Measurements from ENCODE around the gene NKAIN2. TPM values are rescaled to one million over a fixed set of nuclear protein-coding genes. Genes with fewer than 3 reads are reported as not detected.

Gene NKAIN2
- total and polyA plus RNA-seq, 5 donors from 2014 or later = not detected

DNA sequence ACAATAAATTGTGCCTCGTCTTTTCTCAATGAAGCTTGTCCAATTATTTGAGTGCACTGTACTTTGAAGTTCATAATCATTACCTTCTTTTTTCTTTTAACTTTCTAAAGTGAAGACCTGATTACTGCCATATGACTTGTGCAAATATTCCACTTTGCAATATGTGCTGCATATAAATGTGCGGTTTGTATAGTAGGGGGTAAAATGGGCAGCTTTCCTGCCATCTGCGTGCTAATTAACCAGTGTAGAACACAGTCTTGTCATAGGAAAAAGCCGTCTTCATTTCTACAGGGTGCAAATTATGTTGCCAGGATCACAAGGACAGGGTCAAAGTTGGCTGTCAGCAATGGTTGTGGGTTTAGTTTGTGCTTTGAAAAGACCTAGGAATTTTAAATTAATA is 397.0 kb downstream of the NKAIN2 start:
- Mint-ChIP-seq H3K36me3 (no peaks in the 10 kb centered on the region), H3K27me3 (no peaks in the 10 kb centered on the region), H3K27ac (no peak overlapping the region), H3K4me3 (no peak overlapping the region), H3K4me1 (no peaks in the 10 kb centered on the region), H3K9me3 (peaks cover 0 to 10% (median 2%) of the 10 kb centered on the region in 7 donors)
- Histone ChIP-seq H3K4me3 (ENCODE audit: low read depth, low read length) (no peak overlapping the region), H3K27ac (ENCODE audit: insufficient read depth, low read length, poor library complexity, severe bottlenecking) (no peak overlapping the region), H3K4me1 (ENCODE audit: control insufficient read depth, insufficient read depth, low read length, poor library complexity, severe bottlenecking) (no peaks in the 10 kb centered on the region), H3K9me3 (ENCODE audit: control insufficient read depth in 2 of 2, low read length in 2 of 2) (peaks cover 3 to 8% of the 10 kb centered on the region in 2 experiments), H3K36me3 (ENCODE audit: control insufficient read depth, insufficient read depth, low read length) (no peaks in the 10 kb centered on the region), H3K27me3 (ENCODE audit: control insufficient read depth, insufficient read depth, low read length) (no peaks in the 10 kb centered on the region)
- ATAC-seq (ENCODE audit: low read depth in 2 of 2) (no peak), DNase-seq (no peak)

DNA sequence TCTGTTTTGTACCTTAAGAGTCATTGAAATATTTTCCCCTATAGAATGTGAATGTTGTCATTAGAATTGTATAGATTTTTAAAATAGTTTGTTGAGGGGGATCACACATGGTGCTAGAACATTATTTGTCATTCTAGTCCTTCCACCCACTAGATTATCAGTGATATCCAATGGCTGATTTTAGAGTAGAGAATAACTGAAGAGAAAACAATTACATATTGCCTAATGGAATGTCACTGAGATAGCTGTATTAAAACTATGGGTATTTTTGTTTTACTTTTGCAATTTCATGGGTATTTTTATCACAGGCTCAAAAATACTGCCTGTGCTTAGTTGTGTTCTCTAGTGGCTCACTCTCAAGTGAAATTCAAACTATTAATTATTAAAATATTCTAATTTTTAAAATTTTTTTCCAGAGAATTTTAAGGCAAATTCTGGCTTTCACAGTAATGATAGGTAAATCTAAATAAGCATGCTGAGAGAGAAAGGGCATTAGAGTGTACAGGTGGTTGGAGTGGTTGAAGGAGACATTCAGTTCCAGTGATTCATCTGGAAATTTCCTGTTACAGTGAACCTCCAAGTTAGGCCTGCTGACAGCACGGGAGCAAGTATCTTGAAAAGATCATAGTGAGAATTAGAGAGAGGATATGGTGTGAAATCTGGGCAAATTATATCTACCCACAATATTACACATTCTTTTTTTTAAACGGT is 399.6 kb downstream of the NKAIN2 start:
- no peaks in the 10 kb centered on the region for H3K36me3 Mint-ChIP-seq
- ATAC-seq (ENCODE audit: low read depth in 2 of 2) (no peak), DNase-seq (no peak)
- peaks cover 0 to 10% (median 0%) of the 10 kb centered on the region in 7 donors for H3K9me3 Mint-ChIP-seq
- Histone ChIP-seq H3K36me3 (ENCODE audit: control insufficient read depth, insufficient read depth, low read length) (no peaks in the 10 kb centered on the region), H3K4me3 (ENCODE audit: low read depth, low read length) (no peak overlapping the region), H3K27me3 (ENCODE audit: control insufficient read depth, insufficient read depth, low read length) (no peaks in the 10 kb centered on the region), H3K27ac (ENCODE audit: insufficient read depth, low read length, poor library complexity, severe bottlenecking) (no peak overlapping the region), H3K9me3 (ENCODE audit: control insufficient read depth in 2 of 2, low read length in 2 of 2) (peaks cover 3 to 8% of the 10 kb centered on the region in 2 experiments), H3K4me1 (ENCODE audit: control insufficient read depth, insufficient read depth, low read length, poor library complexity, severe bottlenecking) (no peaks in the 10 kb centered on the region)
- no peak overlapping the region for H3K27ac Mint-ChIP-seq
- H3K4me1 Mint-ChIP-seq = no peaks in the 10 kb centered on the region
- no peaks in the 10 kb centered on the region for H3K27me3 Mint-ChIP-seq
- H3K4me3 Mint-ChIP-seq = no peak overlapping the region

DNA sequence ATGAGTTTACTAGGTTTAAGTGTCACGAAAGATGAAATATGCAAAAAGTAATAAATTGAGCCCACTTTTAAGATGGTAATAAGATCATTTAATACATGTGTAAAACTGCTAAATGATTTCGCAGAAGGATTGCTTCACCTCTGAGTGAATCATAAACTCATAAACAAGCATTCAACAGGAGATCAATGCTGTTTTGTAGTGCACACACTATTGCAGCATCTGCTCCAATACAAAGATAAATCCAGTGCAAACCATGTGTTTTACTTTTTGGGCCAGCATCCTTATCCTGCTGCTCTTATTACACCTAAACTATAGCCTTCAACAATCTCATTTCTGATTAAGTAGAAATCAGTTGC is 400.1 kb downstream of the NKAIN2 start:
- H3K4me1 Mint-ChIP-seq = no peaks in the 10 kb centered on the region
- Histone ChIP-seq H3K4me1 (ENCODE audit: control insufficient read depth, insufficient read depth, low read length, poor library complexity, severe bottlenecking) (no peaks in the 10 kb centered on the region), H3K27me3 (ENCODE audit: control insufficient read depth, insufficient read depth, low read length) (no peaks in the 10 kb centered on the region), H3K4me3 (ENCODE audit: low read depth, low read length) (no peak overlapping the region), H3K36me3 (ENCODE audit: control insufficient read depth, insufficient read depth, low read length) (no peaks in the 10 kb centered on the region), H3K27ac (ENCODE audit: insufficient read depth, low read length, poor library complexity, severe bottlenecking) (no peak overlapping the region), H3K9me3 (ENCODE audit: control insufficient read depth in 2 of 2, low read length in 2 of 2) (peaks cover 3 to 4% of the 10 kb centered on the region in 2 experiments)
- H3K9me3 Mint-ChIP-seq = peaks cover 0 to 5% (median 0%) of the 10 kb centered on the region in 7 donors
- ATAC-seq (ENCODE audit: low read depth in 2 of 2) (no peak), DNase-seq (no peak)
- no peak overlapping the region for H3K27ac Mint-ChIP-seq
- no peak overlapping the region for H3K4me3 Mint-ChIP-seq
- no peaks in the 10 kb centered on the region for H3K36me3 Mint-ChIP-seq
- H3K27me3 Mint-ChIP-seq = no peaks in the 10 kb centered on the region

DNA sequence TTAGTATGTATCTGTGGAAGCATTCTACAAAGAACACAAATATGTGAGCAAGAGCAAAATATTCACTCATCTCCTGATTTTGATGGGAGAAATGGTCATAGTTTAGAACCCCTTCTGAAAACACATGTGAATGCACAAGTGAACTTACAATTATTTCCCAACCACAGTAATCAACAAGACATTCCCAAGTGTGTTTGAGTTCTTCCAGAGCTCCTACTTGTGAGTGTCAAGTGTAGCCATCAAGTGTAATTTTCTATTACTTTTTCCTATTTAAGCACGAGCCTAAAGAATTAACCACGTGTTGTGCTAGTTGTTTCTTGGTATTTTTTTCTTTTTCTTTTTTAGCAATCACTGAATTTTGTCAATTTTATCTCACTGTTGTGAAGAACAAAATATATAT is 402.3 kb downstream of the NKAIN2 start:
- Histone ChIP-seq H3K36me3 (ENCODE audit: control insufficient read depth, insufficient read depth, low read length) (no peaks in the 10 kb centered on the region), H3K27ac (ENCODE audit: insufficient read depth, low read length, poor library complexity, severe bottlenecking) (no peak overlapping the region), H3K4me1 (ENCODE audit: control insufficient read depth, insufficient read depth, low read length, poor library complexity, severe bottlenecking) (no peaks in the 10 kb centered on the region), H3K4me3 (ENCODE audit: low read depth, low read length) (no peak overlapping the region), H3K9me3 (ENCODE audit: control insufficient read depth in 2 of 2, low read length in 2 of 2) (no peaks in the 10 kb centered on the region), H3K27me3 (ENCODE audit: control insufficient read depth, insufficient read depth, low read length) (no peaks in the 10 kb centered on the region)
- Mint-ChIP-seq H3K27ac (no peak overlapping the region), H3K4me3 (no peak overlapping the region), H3K27me3 (no peaks in the 10 kb centered on the region), H3K4me1 (no peaks in the 10 kb centered on the region), H3K9me3 (peaks cover 0 to 12% (median 2%) of the 10 kb centered on the region in 7 donors), H3K36me3 (no peaks in the 10 kb centered on the region)
- DNase-seq = no peak
- no peak for ATAC-seq (ENCODE audit: low read depth in 2 of 2)

DNA sequence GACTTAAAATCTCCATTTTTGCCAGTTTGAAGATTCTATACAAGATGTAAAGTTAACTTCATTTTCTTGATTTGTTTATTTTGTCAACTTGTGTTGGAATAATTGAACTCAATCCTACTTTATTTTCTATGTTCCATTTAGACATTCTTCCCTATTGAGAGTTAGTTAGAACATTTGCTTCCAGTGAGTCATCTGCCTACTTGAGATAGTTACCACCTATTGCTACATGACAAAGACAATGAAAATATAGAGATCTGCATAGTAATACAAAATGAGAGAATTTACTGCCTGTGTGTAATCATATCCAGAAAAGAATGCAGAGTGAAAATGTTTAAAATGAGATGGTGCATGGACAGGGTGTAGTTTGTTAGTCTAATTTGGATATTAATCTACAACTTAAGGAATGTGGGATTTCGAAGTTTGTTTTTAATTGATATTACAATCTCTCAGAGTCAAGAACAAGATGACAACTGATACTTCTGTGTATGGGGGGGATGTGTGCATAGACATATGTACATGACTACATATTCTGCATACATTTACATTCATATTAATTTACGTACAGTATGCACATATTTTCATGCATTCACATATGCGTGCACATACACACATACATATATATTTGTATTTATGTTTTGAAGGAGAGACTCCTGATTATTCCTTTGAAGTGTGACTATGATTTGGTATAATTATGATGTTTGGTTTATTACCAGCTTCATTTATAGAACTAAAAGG is 420.1 kb downstream of the NKAIN2 start:
- H3K27me3 Mint-ChIP-seq = no peaks in the 10 kb centered on the region
- peaks cover 0 to 5% of the 10 kb centered on the region in 2 experiments for H3K9me3 ChIP-seq (ENCODE audit: control insufficient read depth in 2 of 2, low read length in 2 of 2)
- no peaks in the 10 kb centered on the region for H3K4me1 ChIP-seq (ENCODE audit: control insufficient read depth, insufficient read depth, low read length, poor library complexity, severe bottlenecking)
- H3K4me1 Mint-ChIP-seq = no peaks in the 10 kb centered on the region
- no peaks in the 10 kb centered on the region for H3K36me3 ChIP-seq (ENCODE audit: control insufficient read depth, insufficient read depth, low read length)
- no peak for DNase-seq
- no peaks in the 10 kb centered on the region for H3K36me3 Mint-ChIP-seq
- no peak for ATAC-seq (ENCODE audit: low read depth in 2 of 2)
- no peak overlapping the region for H3K27ac Mint-ChIP-seq
- H3K4me3 Mint-ChIP-seq = no peak overlapping the region
- H3K9me3 Mint-ChIP-seq = peaks cover 0 to 30% (median 4%) of the 10 kb centered on the region in 7 donors
- H3K27ac ChIP-seq (ENCODE audit: insufficient read depth, low read length, poor library complexity, severe bottlenecking) = no peak overlapping the region
- H3K27me3 ChIP-seq (ENCODE audit: control insufficient read depth, insufficient read depth, low read length) = no peaks in the 10 kb centered on the region
- no peak overlapping the region for H3K4me3 ChIP-seq (ENCODE audit: low read depth, low read length)

DNA sequence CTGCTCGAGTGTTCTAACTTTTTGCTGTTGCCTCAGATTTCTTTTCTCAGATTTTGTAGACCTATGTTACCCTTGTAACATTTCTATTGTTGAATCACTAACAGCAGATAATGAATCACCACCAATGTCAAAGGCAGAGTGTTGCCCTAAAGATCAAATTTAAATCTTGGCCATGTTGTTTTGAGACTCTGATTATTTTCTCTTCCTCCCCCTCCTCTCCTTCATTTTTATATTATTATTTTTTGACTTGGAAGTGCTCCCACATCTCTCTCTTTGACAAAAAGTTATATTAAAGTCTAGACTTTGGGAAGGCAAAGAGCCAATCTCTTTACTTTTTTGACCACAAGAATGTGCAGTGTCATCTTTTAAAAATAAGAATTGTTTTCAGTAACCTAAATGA is 422.7 kb downstream of the NKAIN2 start:
- Mint-ChIP-seq H3K4me1 (no peaks in the 10 kb centered on the region), H3K36me3 (no peaks in the 10 kb centered on the region), H3K9me3 (peaks cover 3 to 36% (median 6%) of the 10 kb centered on the region in 7 donors), H3K27me3 (no peaks in the 10 kb centered on the region), H3K4me3 (no peak overlapping the region), H3K27ac (no peak overlapping the region)
- Histone ChIP-seq H3K36me3 (ENCODE audit: control insufficient read depth, insufficient read depth, low read length) (no peaks in the 10 kb centered on the region), H3K27ac (ENCODE audit: insufficient read depth, low read length, poor library complexity, severe bottlenecking) (no peak overlapping the region), H3K27me3 (ENCODE audit: control insufficient read depth, insufficient read depth, low read length) (no peaks in the 10 kb centered on the region), H3K4me1 (ENCODE audit: control insufficient read depth, insufficient read depth, low read length, poor library complexity, severe bottlenecking) (no peaks in the 10 kb centered on the region), H3K4me3 (ENCODE audit: low read depth, low read length) (no peak overlapping the region), H3K9me3 (ENCODE audit: control insufficient read depth in 2 of 2, low read length in 2 of 2) (peaks cover 0 to 12% of the 10 kb centered on the region in 2 experiments)
- ATAC-seq (ENCODE audit: low read depth in 2 of 2) (no peak), DNase-seq (no peak)

DNA sequence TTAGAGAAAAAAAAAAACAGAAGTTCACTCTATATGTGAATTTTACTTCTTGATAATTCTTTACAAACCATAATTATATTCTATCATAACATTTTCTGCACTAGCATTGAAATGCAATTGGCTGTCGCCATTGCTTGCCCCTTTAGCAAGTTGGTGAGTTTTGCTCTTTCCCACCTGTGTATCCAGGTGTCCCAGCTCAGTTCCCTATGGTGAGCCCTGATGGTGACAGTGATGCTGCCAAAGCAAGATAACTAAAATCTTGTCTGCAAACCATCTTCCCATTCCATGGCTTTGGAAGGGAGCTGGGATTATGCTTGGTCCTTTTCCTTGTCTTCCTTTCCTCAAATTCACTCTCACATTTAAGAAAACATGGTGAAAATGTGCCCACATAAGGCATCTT is 429.6 kb downstream of the NKAIN2 start:
- no peaks in the 10 kb centered on the region for H3K4me1 Mint-ChIP-seq
- H3K4me3 Mint-ChIP-seq = no peak overlapping the region
- H3K27ac Mint-ChIP-seq = no peak overlapping the region
- DNase-seq = no peak
- H3K27me3 Mint-ChIP-seq = no peaks in the 10 kb centered on the region
- H3K27ac ChIP-seq (ENCODE audit: insufficient read depth, low read length, poor library complexity, severe bottlenecking) = no peak overlapping the region
- no peak for ATAC-seq (ENCODE audit: low read depth in 2 of 2)
- peaks cover 3 to 16% of the 10 kb centered on the region in 2 experiments for H3K9me3 ChIP-seq (ENCODE audit: control insufficient read depth in 2 of 2, low read length in 2 of 2)
- H3K36me3 Mint-ChIP-seq = no peaks in the 10 kb centered on the region
- H3K4me1 ChIP-seq (ENCODE audit: control insufficient read depth, insufficient read depth, low read length, poor library complexity, severe bottlenecking) = no peaks in the 10 kb centered on the region
- H3K4me3 ChIP-seq (ENCODE audit: low read depth, low read length) = no peak overlapping the region
- no peaks in the 10 kb centered on the region for H3K27me3 ChIP-seq (ENCODE audit: control insufficient read depth, insufficient read depth, low read length)
- H3K9me3 Mint-ChIP-seq = peaks cover 6 to 30% (median 8%) of the 10 kb centered on the region in 7 donors
- no peaks in the 10 kb centered on the region for H3K36me3 ChIP-seq (ENCODE audit: control insufficient read depth, insufficient read depth, low read length)

DNA sequence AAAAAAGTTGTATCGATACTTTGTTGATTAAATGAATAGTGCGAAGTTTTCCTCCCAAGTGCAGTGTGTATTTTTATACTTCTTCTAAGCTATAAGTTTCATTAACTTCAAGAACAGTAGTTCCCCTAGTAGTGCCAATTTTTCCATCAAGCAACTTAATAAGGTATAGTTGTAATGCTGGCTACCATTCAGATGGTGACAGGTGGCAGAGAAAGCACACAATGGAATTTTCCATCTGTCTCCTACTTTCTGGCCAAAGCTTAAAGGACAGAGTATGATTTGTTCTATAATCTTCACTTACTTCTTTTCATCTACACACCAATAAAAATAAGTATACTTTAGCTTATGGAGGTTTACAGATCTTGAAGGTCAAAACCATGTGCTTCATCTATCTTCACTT is 431.1 kb downstream of the NKAIN2 start:
- Histone ChIP-seq H3K27ac (ENCODE audit: insufficient read depth, low read length, poor library complexity, severe bottlenecking) (no peak overlapping the region), H3K36me3 (ENCODE audit: control insufficient read depth, insufficient read depth, low read length) (no peaks in the 10 kb centered on the region), H3K27me3 (ENCODE audit: control insufficient read depth, insufficient read depth, low read length) (no peaks in the 10 kb centered on the region), H3K9me3 (ENCODE audit: control insufficient read depth in 2 of 2, low read length in 2 of 2) (peaks cover 3 to 11% of the 10 kb centered on the region in 2 experiments), H3K4me3 (ENCODE audit: low read depth, low read length) (no peak overlapping the region), H3K4me1 (ENCODE audit: control insufficient read depth, insufficient read depth, low read length, poor library complexity, severe bottlenecking) (no peaks in the 10 kb centered on the region)
- Mint-ChIP-seq H3K9me3 (peaks cover 0 to 26% (median 12%) of the 10 kb centered on the region in 7 donors), H3K4me1 (no peaks in the 10 kb centered on the region), H3K36me3 (no peaks in the 10 kb centered on the region), H3K4me3 (no peak overlapping the region), H3K27ac (no peak overlapping the region), H3K27me3 (no peaks in the 10 kb centered on the region)
- ATAC-seq (ENCODE audit: low read depth in 2 of 2) (no peak), DNase-seq (no peak)

Measured in CD4-positive, CD25-positive, alpha-beta regulatory T cell (primary cell).